Tibial nerve (tissue), 3 donors: ENCODE results near the gene HOXA5.

ENCODE experiments used
- CTCF ChIP-seq, 5 experiments: fragments of 200-600 bp in 3 of 5; fragments of 450-650 bp in 2 of 5; sonication (generic) in 3 of 5; IDR thresholded peaks; one replicate each; pipeline ENCODE4 v1.5.1; 2016 to 2019; ENCODE audit warnings: antibody characterized with exemption in 5 of 5, mild to moderate bottlenecking in 3 of 5, moderate library complexity in 2 of 5
- POLR2A ChIP-seq, 2 donors: fragments of 450-650 bp; IDR thresholded peaks; one replicate each; pipeline ENCODE4 v1.6.1; 2017; ENCODE audit warnings: antibody characterized with exemption in 2 of 2, mild to moderate bottlenecking in 2 of 2, moderate library complexity in 2 of 2

GRCh38 chr7:27129729-27130539 is 13.5 kb downstream of the HOXA5 start:
- TF ChIP-seq CTCF (IDR thresholded peaks at IDR 0.05) (peak in 3 of 5 experiments; percentile 13 to 21 (median 19)), POLR2A (IDR thresholded peaks at IDR 0.05) (no peak)
